CD14-positive monocyte (primary cell): ENCODE results near the gene BTAF1. TPM values are rescaled to one million over a fixed set of nuclear protein-coding genes. Genes with fewer than 3 reads are reported as not detected.
A peak's percentile ranks its signal among the peaks of the same experiment; 100 is the strongest.

Experiments used
- DNase-seq, 3 donors: peaks; one replicate each; pipeline ENCODE4 v3.0.0-alpha.2; 2011 to 2022
- H2AFZ ChIP-seq: 2 replicates; pipeline ENCODE4 v1.6.0; 2012; ENCODE audit warnings: mild to moderate bottlenecking, low read depth, low read length, inconsistent platforms; ENCODE audit not compliant: insufficient read depth, poor library complexity, severe bottlenecking
- H3K27ac ChIP-seq, 2 donors: 1 replicate in 1 of 2; 2 replicates in 1 of 2; pipeline ENCODE4 v1.5.1; 2012 to 2013; ENCODE audit warnings: low read length in 2 of 2, control low read depth in 1 of 2, inconsistent platforms in 1 of 2, low read depth in 1 of 2, mild to moderate bottlenecking in 1 of 2
- H3K27me3 ChIP-seq, 2 donors: one replicate each; pipeline versions ENCODE4 v1.6.0 to v1.6.1; 2011 to 2013; ENCODE audit warnings: low read length in 2 of 2; ENCODE audit not compliant: control insufficient read depth in 2 of 2, insufficient read depth in 2 of 2
- H3K36me3 ChIP-seq, 2 donors: replicated peaks in 1 of 2; 1 replicate in 1 of 2; 2 replicates in 1 of 2; pipeline versions ENCODE4 v1.5.1 to v1.6.1; 2012 to 2013; ENCODE audit warnings: low read length in 2 of 2, control low read depth in 1 of 2, inconsistent platforms in 1 of 2, mild to moderate bottlenecking in 1 of 2; ENCODE audit not compliant: insufficient read depth in 2 of 2, control insufficient read depth in 1 of 2
- H3K4me1 ChIP-seq, 2 donors: 1 replicate in 1 of 2; 2 replicates in 1 of 2; pipeline versions ENCODE4 v1.5.1 to v1.6.1; 2012 to 2013; ENCODE audit warnings: low read length in 2 of 2, control low read depth in 1 of 2, inconsistent platforms in 1 of 2, mild to moderate bottlenecking in 1 of 2, moderate library complexity in 1 of 2; ENCODE audit not compliant: insufficient read depth in 2 of 2, control insufficient read depth in 1 of 2
- H3K4me2 ChIP-seq: replicated peaks from 2 replicates; pipeline ENCODE3; 2012; ENCODE audit warnings: low read length, moderate library complexity, mild to moderate bottlenecking; ENCODE audit not compliant: poor library complexity, severe bottlenecking; ENCODE audit errors: extremely low read depth
- H3K4me3 ChIP-seq, 3 experiments: fragments of 200-600 bp in 1 of 3; sonication (generic) in 1 of 3; replicated peaks in 1 of 3; 1 replicate in 2 of 3; 2 replicates in 1 of 3; pipeline ENCODE4 v1.5.1; 2011 to 2013; ENCODE audit warnings: low read length in 3 of 3, mild to moderate bottlenecking in 3 of 3, control low read depth in 2 of 3, low read depth in 2 of 3, inconsistent platforms in 1 of 3, moderate library complexity in 1 of 3
- H3K79me2 ChIP-seq: 2 replicates; pipeline ENCODE4 v1.6.0; 2012; ENCODE audit warnings: mild to moderate bottlenecking, control low read depth, inconsistent platforms, low read length, moderate library complexity; ENCODE audit not compliant: insufficient read depth
- H3K9ac ChIP-seq: 2 replicates; pipeline ENCODE4 v1.6.0; 2017; ENCODE audit warnings: low read length, mild to moderate bottlenecking; ENCODE audit not compliant: insufficient read depth, poor library complexity, severe bottlenecking
- H3K9me3 ChIP-seq, 2 donors: replicated peaks in 1 of 2; 1 replicate in 1 of 2; 2 replicates in 1 of 2; pipeline versions ENCODE4 v1.5.1 to v1.6.1; 2012 to 2013; ENCODE audit warnings: low read length in 2 of 2, control low read depth in 1 of 2; ENCODE audit not compliant: control insufficient read depth in 1 of 2, insufficient read depth in 1 of 2
- H4K20me1 ChIP-seq: 2 replicates; pipeline ENCODE4 v1.6.0; 2012; ENCODE audit warnings: mild to moderate bottlenecking, low read length, control low read depth, moderate library complexity; ENCODE audit not compliant: insufficient read depth
- H3K27ac Mint-ChIP-seq, 7 donors: one replicate each; pipeline ENCODE4 v1.8.0; 2020; ENCODE audit warnings: mild to moderate bottlenecking in 7 of 7, mixed read lengths in 7 of 7, moderate library complexity in 6 of 7, inconsistent platforms in 2 of 7
- H3K27me3 Mint-ChIP-seq, 3 donors: one replicate each; pipeline ENCODE4 v1.8.0; 2021 to 2022; ENCODE audit warnings: low read depth in 3 of 3, mild to moderate bottlenecking in 3 of 3, mixed read lengths in 3 of 3, moderate library complexity in 3 of 3, inconsistent platforms in 1 of 3
- H3K36me3 Mint-ChIP-seq, 2 donors: one replicate each; pipeline ENCODE4 v1.8.0; 2020; ENCODE audit warnings: mixed read lengths in 2 of 2, inconsistent platforms in 1 of 2, mild to moderate bottlenecking in 1 of 2
- H3K4me1 Mint-ChIP-seq: one replicate; pipeline ENCODE4 v1.8.0; 2020; ENCODE audit warnings: mild to moderate bottlenecking, mixed read lengths
- H3K4me3 Mint-ChIP-seq, 2 donors: one replicate each; pipeline ENCODE4 v1.8.0; 2020; ENCODE audit warnings: mild to moderate bottlenecking in 2 of 2, mixed read lengths in 2 of 2, moderate library complexity in 1 of 2
- H3K9me3 Mint-ChIP-seq, 7 donors: one replicate each; pipeline ENCODE4 v1.8.0; 2020 to 2022; ENCODE audit warnings: mixed read lengths in 7 of 7, mild to moderate bottlenecking in 6 of 7, moderate library complexity in 6 of 7, inconsistent platforms in 2 of 7
- CTCF ChIP-seq: fragments of 200-600 bp; IDR thresholded peaks from one replicate; pipeline ENCODE4 v1.8.0; 2022; ENCODE audit warnings: antibody characterized with exemption, mild to moderate bottlenecking
- WGBS: methylation state at CpG from one replicate; pipeline ENCODE4 v1.1.5; 2013; ENCODE audit warnings: missing lambda C conversion rate; ENCODE audit not compliant: insufficient coverage; 5-methylcytosine and 5-hydroxymethylcytosine counted together
- intact Hi-C, 2 donors: fragments of 100-400 bp; cut with micrococcal nuclease; formaldehyde crosslinking; loops; one replicate each; pipeline versions ENCODE4 v1.15.0 to v1.15.1; 2023
- polyA plus RNA-seq, 3 donors: library from polyadenylated mRNA; depleted of rRNA in 1 of 3; unstranded in 2 of 3; stranded (reverse) in 1 of 3; fragments of 300-500 nt in 2 of 3; fragments of >200 nt in 1 of 3; fragmentation: Illumina TruSeq in 2 of 3; gene quantifications; 1 replicate in 2 of 3; 2 replicates in 1 of 3; pipeline ENCODE4 v1.2.3, GENCODE V29; 2012 to 2021

The BTAF1 gene
- polyA plus RNA-seq, 3 donors = 3.7 to 59.8 (median 5.1) TPM

GRCh38 chr10:91901784-91902677 is 21.5 kb upstream of the BTAF1 start:
- peak; percentile 90 to 97 (median 95) for DNase-seq
- peaks cover 24 to 28% of the 10 kb centered on the region in 2 donors for H3K4me1 ChIP-seq
- H2AFZ ChIP-seq = peak overlapping the region; percentile 81
- no peaks in the 10 kb centered on the region for H3K27me3 ChIP-seq
- peak overlapping the region; percentile 36 for H3K4me2 ChIP-seq
- Mint-ChIP-seq H3K9me3 (peaks cover 0 to 2% (median 0%) of the 10 kb centered on the region in 7 donors), H3K36me3 (peaks cover 3 to 6% of the 10 kb centered on the region in 2 donors), H3K27me3 (no peaks in the 10 kb centered on the region), H3K4me1 (peaks cover 29% of the 10 kb centered on the region), H3K4me3 (peak overlapping the region in 1 of 2 donors; percentile 15), H3K27ac (peak overlapping the region; percentile 81 to 92 (median 88))
- no peaks in the 10 kb centered on the region for H3K9me3 ChIP-seq
- no peaks in the 10 kb centered on the region for H4K20me1 ChIP-seq
- no peaks in the 10 kb centered on the region for H3K79me2 ChIP-seq
- no peaks in the 10 kb centered on the region for H3K36me3 ChIP-seq
- no CpG with 5 or more reads among the region's 2 CpGs for WGBS
- intact Hi-C loops = no loop called here
- peak overlapping the region; percentile 7 to 89 for H3K27ac ChIP-seq
- H3K9ac ChIP-seq = peak overlapping the region; percentile 38
- H3K4me3 ChIP-seq = peak overlapping the region in 1 of 3 experiments; percentile 15
- TF ChIP-seq CTCF = no peak

GRCh38 chr10:91907033-91907594 is 16.5 kb upstream of the BTAF1 start:
- H3K4me1 Mint-ChIP-seq = peaks cover 27% of the 10 kb centered on the region
- intact Hi-C loops = loop anchor here in 1 of 2 donors (5.0 kb wide), 1 partner anchor 40 kb away; no protein-coding TSS in a partner anchor

More at GRCh38 chr10:91907033-91907594, 16.5 kb upstream of the BTAF1 start:
- no peak overlapping the region for H3K27ac Mint-ChIP-seq
- 86% methylated on average over 4 of the region's 5 CpGs for WGBS
- TF ChIP-seq CTCF = no peak
- peaks cover 0 to 2% (median 2%) of the 10 kb centered on the region in 3 donors for H3K27me3 Mint-ChIP-seq
- Histone ChIP-seq H3K4me1 (peaks cover 18 to 36% of the 10 kb centered on the region in 2 donors), H3K79me2 (no peaks in the 10 kb centered on the region), H2AFZ (no peak overlapping the region), H3K9me3 (no peaks in the 10 kb centered on the region), H3K9ac (no peak overlapping the region), H4K20me1 (no peaks in the 10 kb centered on the region), H3K36me3 (no peaks in the 10 kb centered on the region), H3K27me3 (no peaks in the 10 kb centered on the region), H3K4me2 (peak overlapping the region; percentile 90), H3K27ac (no peak overlapping the region), H3K4me3 (no peak overlapping the region)
- DNase-seq = no peak
- H3K9me3 Mint-ChIP-seq = no peaks in the 10 kb centered on the region
- H3K4me3 Mint-ChIP-seq = peak overlapping the region; percentile 84 to 92
- H3K36me3 Mint-ChIP-seq = peaks cover 3 to 6% of the 10 kb centered on the region in 2 donors
